GM12878 (cell line): ENCODE results near the gene RECK. TPM values are rescaled to one million over a fixed set of nuclear protein-coding genes. Genes with fewer than 3 reads are reported as not detected.

Experiments used
- ATAC-seq: fragments of 200-7000 bp; cut with Tn5 transposase; 3 replicates; pipeline ENCODE4 v1.9.1; 2020; ENCODE audit warnings: mild to moderate bottlenecking, moderate library complexity
- BruUV-seq: library from RNA; stranded (reverse); fragments of 400-500 nt; replicated peaks from 2 replicates; lab custom pipeline; 2021; lab: Mats Ljungman, UMichigan
- CTCF ChIA-PET: fragments of 300-600 bp; sonication (Branson Sonifier 250); formaldehyde crosslinking; extraction: SDS; loops from one replicate; lab custom pipeline; 2021; ENCODE audit warnings: inconsistent platforms; lab: Yijun Ruan, JAX
- POLR2A ChIA-PET: fragments of 350-600 bp; formaldehyde crosslinking; extraction: SDS; loops from one replicate; lab custom pipeline; 2021; ENCODE audit warnings: inconsistent platforms; lab: Charles Lee
- RAD21 ChIA-PET: fragments of 300-600 bp; sonication (Branson Sonifier 250); formaldehyde crosslinking; loops from one replicate; lab custom pipeline; 2023; ENCODE audit warnings: antibody characterized with exemption; ENCODE audit not compliant: unreplicated experiment; lab: Charles Lee
- SMC1A ChIA-PET: fragments of 300-600 bp; sonication (Branson Sonifier 250); formaldehyde crosslinking; loops from one replicate; lab custom pipeline; 2023; ENCODE audit not compliant: unreplicated experiment, uncharacterized antibody; lab: Charles Lee
- DNase-seq: peaks from one replicate; pipeline ENCODE4 v3.0.0-alpha.2; 2011; ENCODE audit warnings: low read depth, low spot score
- FAIRE-seq: peaks from 3 replicates; lab custom pipeline; 2011; peaks lifted over from hg19 to GRCh38; lab: Jason Lieb, UNC
- H2AFZ ChIP-seq: 2 replicates; pipeline ENCODE4 v1.6.0; 2011; ENCODE audit warnings: low read depth, low read length, control low read depth; ENCODE audit not compliant: control insufficient read depth
- H3K27ac ChIP-seq: 2 replicates; pipeline ENCODE4 v1.5.1; 2011; ENCODE audit warnings: control low read depth; ENCODE audit not compliant: control insufficient read depth, insufficient read depth
- H3K27me3 ChIP-seq, 2 experiments: replicated peaks in 1 of 2; 2 replicates each; pipeline versions ENCODE4 v1.6.0 to v1.6.1; 2011; ENCODE audit warnings: low read length in 1 of 2; ENCODE audit not compliant: control insufficient read depth in 2 of 2, insufficient read depth in 2 of 2
- H3K36me3 ChIP-seq, 2 experiments: 2 replicates each; pipeline ENCODE4 v1.5.1; 2011; ENCODE audit warnings: low read length in 1 of 2; ENCODE audit not compliant: control insufficient read depth in 2 of 2, insufficient read depth in 2 of 2
- H3K4me1 ChIP-seq: 2 replicates; pipeline ENCODE4 v1.6.1; 2011; ENCODE audit warnings: mild to moderate bottlenecking, low read length, moderate library complexity, mixed read lengths; ENCODE audit not compliant: control insufficient read depth, insufficient read depth
- H3K4me2 ChIP-seq: 2 replicates; pipeline ENCODE4 v1.6.0; 2011; ENCODE audit warnings: control low read depth; ENCODE audit not compliant: control insufficient read depth, insufficient read depth
- H3K4me3 ChIP-seq: fragments of 200-600 bp; sonication (generic); 2 replicates; pipeline ENCODE4 v1.5.1; 2016
- H3K79me2 ChIP-seq: 2 replicates; pipeline ENCODE4 v1.6.0; 2011; ENCODE audit warnings: low read length; ENCODE audit not compliant: control insufficient read depth, insufficient read depth
- H3K9ac ChIP-seq: 2 replicates; pipeline ENCODE4 v1.8.0; 2011; ENCODE audit warnings: low read length, control low read depth, mixed read lengths; ENCODE audit not compliant: control insufficient read depth, insufficient read depth
- H3K9me3 ChIP-seq: replicated peaks from 3 replicates; pipeline ENCODE4 v1.5.1; 2011; ENCODE audit warnings: mild to moderate bottlenecking, low read length; ENCODE audit not compliant: control insufficient read depth, insufficient read depth
- H4K20me1 ChIP-seq: 2 replicates; pipeline ENCODE4 v1.6.0; 2011; ENCODE audit not compliant: control insufficient read depth, insufficient read depth
- E4F1 ChIP-seq: fragments of 450-650 bp; IDR thresholded peaks from 2 replicates; pipeline ENCODE4 v1.6.1; 2018; ENCODE audit warnings: borderline replicate concordance, mild to moderate bottlenecking; ENCODE audit not compliant: partially characterized antibody
- MTA2 ChIP-seq: fragments of 450-650 bp; IDR thresholded peaks from 2 replicates; pipeline ENCODE4 v1.6.1; 2016; ENCODE audit warnings: low read depth, mild to moderate bottlenecking, moderate library complexity
- MYB ChIP-seq: fragments of 150-350 bp; IDR thresholded peaks from 2 replicates; pipeline ENCODE4 v1.6.1; 2014; ENCODE audit warnings: mild to moderate bottlenecking, low read depth, low read length, borderline replicate concordance
- POLR2A ChIP-seq: IDR thresholded peaks from 2 replicates; pipeline ENCODE4 v1.6.1; 2011; ENCODE audit warnings: low read depth, mild to moderate bottlenecking, low read length
- RAD21 ChIP-seq: IDR thresholded peaks from 2 replicates; pipeline ENCODE4 v1.6.1; 2011; ENCODE audit warnings: mild to moderate bottlenecking, low read depth, low read length, moderate library complexity; ENCODE audit not compliant: insufficient read depth
- RAD51 ChIP-seq: fragments of 450-650 bp; IDR thresholded peaks from 2 replicates; pipeline ENCODE4 v1.6.1; 2016; ENCODE audit warnings: moderate library complexity, mild to moderate bottlenecking, inconsistent platforms
- RBBP5 ChIP-seq: fragments of 200-600 bp; sonication (generic); conservative IDR thresholded peaks from 2 replicates; pipeline ENCODE4 v1.6.1; 2016
- REST ChIP-seq: IDR thresholded peaks from 2 replicates; pipeline ENCODE4 v1.6.1; 2012; ENCODE audit warnings: mild to moderate bottlenecking, low read depth, low read length
- RUNX3 ChIP-seq: IDR thresholded peaks from 2 replicates; pipeline ENCODE4 v1.6.1; 2012; ENCODE audit warnings: low read length, inconsistent platforms
- SIX5 ChIP-seq: IDR thresholded peaks from 2 replicates; pipeline ENCODE4 v1.6.1; 2011; ENCODE audit warnings: mild to moderate bottlenecking, low read depth, low read length, moderate library complexity; ENCODE audit not compliant: severe bottlenecking
- SP1 ChIP-seq: IDR thresholded peaks from one replicate; pipeline ENCODE4 v1.6.1; 2011; ENCODE audit warnings: low read depth, low read length
- ZNF207 ChIP-seq: fragments of 450-650 bp; IDR thresholded peaks from 2 replicates; pipeline ENCODE4 v1.6.1; 2014; ENCODE audit warnings: antibody characterized with exemption, mild to moderate bottlenecking, borderline replicate concordance
- WGBS: methylation state at CpG from one replicate; pipeline ENCODE4 v1.1.6; 2016; ENCODE audit warnings: low lambda C conversion rate; ENCODE audit not compliant: insufficient replicate concordance, insufficient coverage; ENCODE audit errors: missing lambda C conversion rate; 5-methylcytosine and 5-hydroxymethylcytosine counted together
- in situ Hi-C: fragments of 300-500 bp; cut with MboI; formaldehyde crosslinking; loops from 9 replicates; pipeline ENCODE4 v1.14.3; 2018; ENCODE audit warnings: mixed read lengths
- intact Hi-C: fragments of 100-400 bp; cut with micrococcal nuclease; formaldehyde crosslinking; loops from one replicate; pipeline ENCODE4 v1.14.2; 2022; ENCODE audit not compliant: unreplicated experiment
- polyA plus RNA-seq, 11 experiments: library from polyadenylated mRNA; depleted of rRNA in 4 of 11; unstranded in 6 of 11; stranded (reverse) in 5 of 11; fragments of >200 nt; fragmentation: Nextera tagmentation in 4 of 11; fragmentation: Illumina TruSeq in 1 of 11; extraction: Ambion mirVana in 4 of 11; extraction: Trizol in 1 of 11; gene quantifications; 1 replicate in 1 of 11; 2 replicates in 10 of 11; pipeline versions ENCODE4 v1.2.1 to v1.2.3, GENCODE V29; 2011 to 2016; ENCODE audit warnings: inconsistent platforms in 2 of 11, missing spikeins in 2 of 11, low read depth in 1 of 11
- total RNA-seq, 4 experiments: library from RNA; depleted of rRNA in 3 of 4; stranded (reverse); fragments of >200 nt in 3 of 4; fragmentation: Illumina TruSeq in 1 of 4; extraction: Trizol in 1 of 4; gene quantifications; 2 replicates each; pipeline versions ENCODE4 v1.2.1 to v1.2.3, GENCODE V29; 2013 to 2021

RECK gene
- total and polyA plus RNA-seq, 10 of the 15 experiments (the other 5 are each of a cell fraction or from before 2014, with no cell fraction given) = 0.02 to 0.40 (median 0.13) TPM

- in situ Hi-C loops = no loop called here
- no peak overlapping the region for H3K9ac ChIP-seq
- BruUV-seq = no TSS peak
- POLR2A ChIA-PET = no interaction called here
- no peak for FAIRE-seq
- H4K20me1 ChIP-seq = no peaks in the 10 kb centered on the region
- intact Hi-C loops = no loop called here
- H3K9me3 ChIP-seq = no peaks in the 10 kb centered on the region
- SMC1A ChIA-PET = interaction anchor here (0.6 to 1.0 kb wide), 3 partner anchors 41 to 112 kb away, joined by 3 to 4 read pairs (median 3); no protein-coding TSS in a partner anchor
- H3K4me2 ChIP-seq = no peak overlapping the region
- H3K27me3 ChIP-seq = no peaks in the 10 kb centered on the region
- H3K4me1 ChIP-seq = no peaks in the 10 kb centered on the region
- TF ChIP-seq RUNX3 (no peak), ZNF207 (no peak)
- TF ChIP-seq, all 136 proteins: peak for 0
- DNase-seq (no peak), ATAC-seq (no peak)
- CTCF ChIA-PET = interaction anchor here (0.7 kb wide), 1 partner anchor 112 kb away, joined by 3 read pairs; no protein-coding TSS in a partner anchor
- 53% methylated on average over 3 of the region's 3 CpGs for WGBS
- Histone ChIP-seq H3K4me3 (no peak overlapping the region), H3K27ac (no peak overlapping the region), H2AFZ (no peak overlapping the region), H3K36me3 (no peaks in the 10 kb centered on the region), H3K79me2 (no peaks in the 10 kb centered on the region)
- RAD21 ChIA-PET = no interaction called here
Observed at GRCh38 chr9:36056896-36057295, 20.2 kb downstream of the RECK start.

- POLR2A ChIA-PET = no interaction called here
- WGBS = 87% methylated on average over 2 of the region's 2 CpGs
- peak; percentile 62 for FAIRE-seq
- Histone ChIP-seq H3K27ac (no peak overlapping the region), H3K27me3 (no peaks in the 10 kb centered on the region), H3K36me3 (no peaks in the 10 kb centered on the region), H3K4me1 (0 out of 2 replicates have a peak, but pooled peaks cover 3% of the 10 kb centered on the region), H3K4me2 (no peak overlapping the region), H3K9ac (no peak overlapping the region), H3K9me3 (no peaks in the 10 kb centered on the region), H3K79me2 (no peaks in the 10 kb centered on the region), H2AFZ (no peak overlapping the region), H4K20me1 (no peaks in the 10 kb centered on the region), H3K4me3 (no peak overlapping the region)
- RAD21 ChIA-PET = no interaction called here
- CTCF ChIA-PET = no interaction called here
- BruUV-seq = no TSS peak
- SMC1A ChIA-PET = no interaction called here
- no peak for ATAC-seq
- intact Hi-C loops = no loop called here
- DNase-seq = no peak
- in situ Hi-C loops = no loop called here
- TF ChIP-seq SIX5 = no peak
- TF ChIP-seq RAD21 = no peak
- no peak for TF ChIP-seq MTA2
- TF ChIP-seq RAD51 = no peak
- TF ChIP-seq SP1 = no peak
- no peak for TF ChIP-seq MYB
- TF ChIP-seq POLR2A = no peak
- no peak for TF ChIP-seq RBBP5
- TF ChIP-seq E4F1 = no peak
- no peak for TF ChIP-seq REST
Observed at GRCh38 chr9:36063804-36064447, 27.2 kb downstream of the RECK start.
